Adrenal gland (tissue), 12 donors: ENCODE results near the gene PHF19. TPM values are rescaled to one million over a fixed set of nuclear protein-coding genes. Genes with fewer than 3 reads are reported as not detected.

Experiments used
- DNase-seq, 7 donors: peaks; one replicate each; pipeline ENCODE4 v3.0.0-alpha.2; 2019 to 2020
- H3K27ac ChIP-seq, 5 donors: fragments of 200-600 bp; sonication (generic) in 4 of 5; 1 replicate in 3 of 5; 2 replicates in 2 of 5; pipeline versions ENCODE4 v1.5.1 to v1.8.0; 2016 to 2020; ENCODE audit warnings: mild to moderate bottlenecking in 1 of 5
- H3K27me3 ChIP-seq: fragments of 200-600 bp; 2 replicates; pipeline ENCODE4 v1.8.0; 2021
- H3K36me3 ChIP-seq, 2 donors: fragments of 200-600 bp; replicated peaks in 1 of 2; 1 replicate in 1 of 2; 2 replicates in 1 of 2; pipeline versions ENCODE4 v1.5.1 to v1.8.0; 2018 to 2022
- H3K4me1 ChIP-seq, 2 donors: fragments of 200-600 bp; replicated peaks in 1 of 2; 1 replicate in 1 of 2; 2 replicates in 1 of 2; pipeline versions ENCODE4 v1.5.1 to v1.8.0; 2018 to 2021
- H3K4me3 ChIP-seq, 4 donors: fragments of 200-600 bp; sonication (generic) in 3 of 4; one replicate each; pipeline ENCODE4 v1.5.1; 2016 to 2018
- H3K9me3 ChIP-seq, 3 donors: fragments of 200-600 bp; sonication (generic) in 1 of 3; replicated peaks in 1 of 3; 1 replicate in 2 of 3; 2 replicates in 1 of 3; pipeline versions ENCODE4 v1.5.1 to v1.8.0; 2016 to 2021
- POLR2A ChIP-seq, 2 donors: fragments of 450-650 bp; IDR thresholded peaks; one replicate each; pipeline ENCODE4 v1.6.1; 2017; ENCODE audit warnings: antibody characterized with exemption in 2 of 2, mild to moderate bottlenecking in 2 of 2, moderate library complexity in 1 of 2
- WGBS, 4 donors: extraction: QIAGEN DNeasy Blood & Tissue Kit in 2 of 4; methylation state at CpG; one replicate each; pipeline versions ENCODE4 v1.1.5 to v1.1.7; 2013 to 2017; 5-methylcytosine and 5-hydroxymethylcytosine counted together
- intact Hi-C, 2 donors: fragments of 100-400 bp; cut with DNase I; formaldehyde crosslinking; loops; one replicate each; pipeline versions ENCODE4 v1.14.1 to v1.15.0; 2022 to 2023
- polyA plus RNA-seq, 3 donors: library from polyadenylated mRNA; stranded (reverse); fragments of 200-250 nt in 2 of 3; fragments of 350-450 nt in 1 of 3; fragmentation: Illumina TruSeq in 1 of 3; extraction: RNeasy Lipid Tissue Mini Kit (QIAGEN cat#74804) in 1 of 3; gene quantifications; one replicate each; pipeline ENCODE4 v1.2.3, GENCODE V29; 2013 to 2014
- total RNA-seq, 9 donors: library from RNA; depleted of rRNA in 4 of 9; stranded (reverse); fragments of >200 nt in 4 of 9; fragments of 120-200 nt in 1 of 9; fragmentation: NEBNext Ultra II Directional in 1 of 9; extraction: Animal tissue kit (Norgen Biotek cat#: 25700) in 1 of 9; gene quantifications; one replicate each; pipeline versions ENCODE4 v1.1.0 to v1.2.4, GENCODE V29; 2013 to 2023
- TF ChIP-seq, protein P1 (sequence below), 6 experiments: fragments of 450-650 bp in 4 of 6; fragments of 200-600 bp in 2 of 6; sonication (generic) in 1 of 6; IDR thresholded peaks; 1 replicate in 5 of 6; 2 replicates in 1 of 6; pipeline versions ENCODE4 v1.5.1 to v1.8.0; 2016 to 2021; ENCODE audit warnings: antibody characterized with exemption in 6 of 6, mild to moderate bottlenecking in 2 of 6, moderate library complexity in 1 of 6
- donor health status: healthy with polysubstance abuse.
- donor health status: Bipolar disorder and iron deficiency.
- donor health status: DM: yes; HTN: yes; CAD: no.
- donor health status: DM: no; HTN: no; CAD: no.
- donor health status: DM: no; HTN: no; CAD: no.
- donor health status: DM: yes; HTN: yes; CAD: no.

PHF19 gene
- total and polyA plus RNA-seq, 12 donors = 13.6 to 61.8 (median 27.4) TPM

DNA sequence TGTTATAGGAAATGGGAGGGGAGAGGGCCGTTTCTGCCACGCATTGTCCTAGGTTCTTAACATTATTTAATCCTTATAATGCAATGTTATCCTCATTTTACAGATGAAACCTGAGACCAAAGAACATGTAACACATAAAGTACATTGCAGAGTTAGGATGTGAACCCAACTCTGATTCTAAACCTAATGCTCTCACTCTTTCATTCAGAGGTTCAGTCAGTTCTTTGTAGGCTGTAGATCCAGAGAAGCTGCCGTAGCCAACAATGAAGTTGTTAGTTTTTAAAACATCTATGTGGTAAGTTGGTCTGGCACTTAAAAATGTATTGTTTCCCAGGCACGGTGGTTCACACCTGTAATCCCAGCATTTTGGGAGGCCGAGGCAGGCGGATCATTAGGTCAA is 23.8 kb downstream of the PHF19 start:
- Histone ChIP-seq H3K27ac (no peak overlapping the region), H3K36me3 (no peaks in the 10 kb centered on the region), H3K4me1 (no peaks in the 10 kb centered on the region), H3K9me3 (no peaks in the 10 kb centered on the region), H3K4me3 (no peak overlapping the region), H3K27me3 (no peaks in the 10 kb centered on the region)
- TF ChIP-seq, protein P1, sequence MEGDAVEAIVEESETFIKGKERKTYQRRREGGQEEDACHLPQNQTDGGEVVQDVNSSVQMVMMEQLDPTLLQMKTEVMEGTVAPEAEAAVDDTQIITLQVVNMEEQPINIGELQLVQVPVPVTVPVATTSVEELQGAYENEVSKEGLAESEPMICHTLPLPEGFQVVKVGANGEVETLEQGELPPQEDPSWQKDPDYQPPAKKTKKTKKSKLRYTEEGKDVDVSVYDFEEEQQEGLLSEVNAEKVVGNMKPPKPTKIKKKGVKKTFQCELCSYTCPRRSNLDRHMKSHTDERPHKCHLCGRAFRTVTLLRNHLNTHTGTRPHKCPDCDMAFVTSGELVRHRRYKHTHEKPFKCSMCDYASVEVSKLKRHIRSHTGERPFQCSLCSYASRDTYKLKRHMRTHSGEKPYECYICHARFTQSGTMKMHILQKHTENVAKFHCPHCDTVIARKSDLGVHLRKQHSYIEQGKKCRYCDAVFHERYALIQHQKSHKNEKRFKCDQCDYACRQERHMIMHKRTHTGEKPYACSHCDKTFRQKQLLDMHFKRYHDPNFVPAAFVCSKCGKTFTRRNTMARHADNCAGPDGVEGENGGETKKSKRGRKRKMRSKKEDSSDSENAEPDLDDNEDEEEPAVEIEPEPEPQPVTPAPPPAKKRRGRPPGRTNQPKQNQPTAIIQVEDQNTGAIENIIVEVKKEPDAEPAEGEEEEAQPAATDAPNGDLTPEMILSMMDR (IDR thresholded peaks at IDR 0.05) = no peak
- TF ChIP-seq POLR2A (IDR thresholded peaks at IDR 0.05) = no peak
- WGBS, 4 donors = 70 to 75% (median 72%) methylated on average over 6 of the region's 6 CpGs
- DNase-seq = peak in 1 of 7 donors; percentile 4
- intact Hi-C loops = no loop called here

DNA sequence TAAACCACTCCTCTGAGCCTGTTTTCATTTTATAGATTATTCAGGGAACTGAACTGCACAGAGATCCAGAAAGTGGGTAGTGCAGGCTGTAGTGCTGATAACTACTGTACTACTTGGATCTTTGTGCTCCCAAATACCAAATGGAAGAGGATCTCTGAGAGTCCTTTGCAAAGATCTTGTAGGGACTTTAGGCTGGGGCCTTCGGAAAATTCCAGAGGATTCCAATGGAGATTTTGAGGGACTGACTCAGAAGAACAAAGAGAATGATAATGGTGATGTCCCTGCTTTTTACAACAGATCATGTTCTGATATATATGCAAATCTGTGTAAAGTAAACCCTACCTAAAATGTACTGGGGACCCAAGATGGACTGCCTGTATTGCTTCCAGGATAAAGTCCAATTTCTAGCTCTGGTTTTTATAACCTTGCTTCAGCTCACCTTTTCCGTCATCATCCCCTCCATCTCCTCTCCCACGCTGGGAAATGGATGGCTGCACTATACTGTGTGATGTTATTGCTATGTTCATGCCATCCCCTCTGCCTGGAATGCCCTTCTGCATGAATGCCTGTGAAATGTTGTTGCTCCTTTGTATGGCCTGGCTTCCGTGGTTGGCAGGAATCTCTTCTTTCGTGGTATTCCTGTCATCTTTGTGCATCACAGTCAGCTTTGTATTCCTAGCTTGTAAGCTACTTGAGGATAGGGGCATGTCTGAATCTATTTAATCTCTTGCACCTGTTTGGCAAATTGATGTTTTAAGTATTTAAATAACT is 24.6 kb downstream of the PHF19 start:
- H3K9me3 ChIP-seq = no peaks in the 10 kb centered on the region
- no peaks in the 10 kb centered on the region for H3K27me3 ChIP-seq
- 76 to 83% (median 78%) methylated on average over 5 of the region's 5 CpGs for WGBS, 4 donors
- TF ChIP-seq POLR2A (IDR thresholded peaks at IDR 0.05) = no peak
- TF ChIP-seq, protein P1 (IDR thresholded peaks at IDR 0.05) = no peak
- no peaks in the 10 kb centered on the region for H3K4me1 ChIP-seq
- intact Hi-C loops = no loop called here
- H3K4me3 ChIP-seq = no peak overlapping the region
- no peak for DNase-seq
- H3K36me3 ChIP-seq = no peaks in the 10 kb centered on the region
- peak overlapping the region in 1 of 5 donors; percentile 1 for H3K27ac ChIP-seq

DNA sequence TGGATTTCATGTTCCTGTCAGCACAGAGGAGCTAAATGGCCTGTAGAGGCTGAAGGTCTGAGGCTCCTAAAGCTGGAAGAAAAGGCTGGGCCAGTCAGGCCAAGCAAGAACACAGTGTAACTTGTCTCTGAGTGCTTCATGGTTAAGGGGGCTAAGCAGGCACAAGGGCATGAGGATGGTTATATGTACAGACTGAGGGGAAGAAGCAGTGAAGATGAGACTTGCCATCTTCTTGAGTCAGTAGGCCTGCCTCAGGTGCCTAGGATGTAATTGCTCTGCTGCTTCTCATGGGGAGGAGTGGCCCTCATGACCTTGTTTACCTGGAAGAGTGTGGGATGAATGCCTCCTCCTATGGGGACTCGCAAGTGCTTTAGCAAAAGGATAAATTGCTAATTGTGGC is 25.5 kb downstream of the PHF19 start:
- Histone ChIP-seq H3K4me1 (no peaks in the 10 kb centered on the region), H3K9me3 (no peaks in the 10 kb centered on the region), H3K4me3 (no peak overlapping the region), H3K27me3 (no peaks in the 10 kb centered on the region), H3K36me3 (no peaks in the 10 kb centered on the region), H3K27ac (no peak overlapping the region)
- DNase-seq = no peak
- TF ChIP-seq, protein P1 (IDR thresholded peaks at IDR 0.05) = no peak
- no peak for TF ChIP-seq POLR2A (IDR thresholded peaks at IDR 0.05)
- WGBS, 4 donors = 97 to 100% (median 98%) methylated on average over 1 of the region's 1 CpG
- intact Hi-C loops = no loop called here

DNA sequence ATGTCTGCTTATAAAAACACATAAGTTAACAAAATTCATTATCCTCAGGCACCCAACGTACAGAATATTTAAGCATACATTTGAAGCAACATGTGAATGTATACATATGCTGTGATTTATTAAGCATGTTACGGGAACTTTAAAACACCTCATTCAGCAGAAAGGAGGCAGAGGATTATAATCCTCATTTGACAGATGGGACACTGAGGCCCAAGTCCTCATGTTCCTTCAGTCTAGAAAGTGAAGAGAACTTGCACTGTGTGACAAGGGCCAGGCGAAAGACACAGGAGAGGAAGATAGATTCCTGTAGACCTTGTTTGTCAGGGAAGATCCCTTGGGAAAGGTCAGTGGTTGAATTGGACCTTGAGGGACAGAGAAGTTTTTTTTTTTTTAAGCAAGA is 26.7 kb downstream of the PHF19 start:
- no peaks in the 10 kb centered on the region for H3K4me1 ChIP-seq
- H3K27me3 ChIP-seq = no peaks in the 10 kb centered on the region
- H3K36me3 ChIP-seq = no peaks in the 10 kb centered on the region
- no peak overlapping the region for H3K4me3 ChIP-seq
- no peaks in the 10 kb centered on the region for H3K9me3 ChIP-seq
- WGBS, 4 donors = 62 to 91% (median 89%) methylated on average over 3 of the region's 3 CpGs
- no peak for DNase-seq
- intact Hi-C loops = no loop called here
- TF ChIP-seq, protein P1 (IDR thresholded peaks at IDR 0.05) = no peak
- TF ChIP-seq POLR2A (IDR thresholded peaks at IDR 0.05) = no peak
- H3K27ac ChIP-seq = no peak overlapping the region
